ENCODE results near the gene ANXA5. TPM values are rescaled to one million over a fixed set of nuclear protein-coding genes. Genes with fewer than 3 reads are reported as not detected.
"Not testable (repeated sequence)": the region's sequence is repeated elsewhere in the genome, so short reads cannot be mapped to it uniquely, and the experiment has no call there.

The ANXA5 gene
- total RNA-seq, 4 donors from 2014 or later, result 255 to 353 (median 316) TPM

DNA sequence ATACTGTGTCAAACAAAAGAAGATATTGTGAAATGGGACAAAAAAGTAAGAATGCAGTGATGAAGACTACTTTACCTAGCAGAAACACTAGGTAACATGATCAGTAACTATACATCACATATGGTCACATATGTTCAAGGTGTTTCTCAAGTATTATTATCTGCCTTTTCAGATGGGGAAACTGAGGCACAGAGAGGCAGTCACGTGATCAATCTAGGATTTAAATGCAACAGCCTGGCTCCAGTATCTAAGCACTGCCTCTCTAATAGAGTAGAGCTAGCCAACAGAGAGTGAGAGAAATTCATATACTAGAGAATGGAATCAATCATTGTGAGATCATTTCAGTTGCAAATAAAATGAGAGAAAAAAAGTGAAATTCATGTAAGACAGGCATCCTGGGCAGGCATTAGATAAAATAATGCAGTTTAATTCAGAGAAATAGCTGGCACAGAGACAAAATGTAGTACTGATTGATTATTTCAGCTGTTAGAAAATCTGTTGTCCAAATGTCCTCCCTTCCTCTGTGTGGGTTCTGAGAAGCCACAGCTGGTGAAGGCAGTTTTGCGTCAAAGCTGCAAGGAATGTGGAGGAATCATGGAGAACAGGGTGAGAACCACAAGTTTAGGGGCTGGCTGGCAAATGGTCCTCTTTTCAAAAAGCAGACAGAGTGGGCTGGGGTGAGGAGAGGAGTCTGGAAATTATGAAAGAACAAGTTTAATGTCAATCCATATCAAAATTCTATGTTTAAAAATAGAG, 42.2 kb upstream of the ANXA5 start:
- Histone ChIP-seq H3K4me1 (no peaks in the 10 kb centered on the region), H3K9me3 (no peaks in the 10 kb centered on the region), H3K36me3 (no peaks in the 10 kb centered on the region), H3K27me3 (no peaks in the 10 kb centered on the region), H3K4me3 (no peak overlapping the region), H3K27ac (no peak overlapping the region)
- TF ChIP-seq POLR2A (IDR thresholded peaks at IDR 0.05) (no peak), CTCF (IDR thresholded peaks at IDR 0.05) (no peak)
- intact Hi-C loops (cut with DNase I; ENCODE audit: low total_unique reads), result no loop called here
- DNase-seq, result no peak

GRCh38 chr4:121737846-121738554, 41.2 kb upstream of the ANXA5 start:
- H3K9me3 ChIP-seq, result no peaks in the 10 kb centered on the region
- H3K36me3 ChIP-seq, result no peaks in the 10 kb centered on the region
- intact Hi-C loops (cut with DNase I; ENCODE audit: low total_unique reads), result no loop called here
- H3K4me3 ChIP-seq, result no peak overlapping the region
- H3K27me3 ChIP-seq, result no peaks in the 10 kb centered on the region
- DNase-seq, result no peak
- H3K4me1 ChIP-seq, result no peaks in the 10 kb centered on the region
- no peak overlapping the region for H3K27ac ChIP-seq
- no peak for TF ChIP-seq CTCF (IDR thresholded peaks at IDR 0.05)
- no peak for TF ChIP-seq POLR2A (IDR thresholded peaks at IDR 0.05)

- TF ChIP-seq POLR2A (IDR thresholded peaks at IDR 0.05) (no peak), CTCF (IDR thresholded peaks at IDR 0.05) (peak; percentile 40 to 60 (median 53))
- Histone ChIP-seq H3K27ac (no peak overlapping the region), H3K9me3 (no peaks in the 10 kb centered on the region), H3K36me3 (no peaks in the 10 kb centered on the region), H3K4me1 (no peaks in the 10 kb centered on the region), H3K27me3 (no peaks in the 10 kb centered on the region), H3K4me3 (no peak overlapping the region)
- intact Hi-C loops (cut with DNase I; ENCODE audit: low total_unique reads), result no loop called here
- DNase-seq, result peak in 1 of 2 donors; percentile 51
These were observed 40.1 kb upstream of the ANXA5 start for GRCh38 chr4:121736735-121737351.

DNA sequence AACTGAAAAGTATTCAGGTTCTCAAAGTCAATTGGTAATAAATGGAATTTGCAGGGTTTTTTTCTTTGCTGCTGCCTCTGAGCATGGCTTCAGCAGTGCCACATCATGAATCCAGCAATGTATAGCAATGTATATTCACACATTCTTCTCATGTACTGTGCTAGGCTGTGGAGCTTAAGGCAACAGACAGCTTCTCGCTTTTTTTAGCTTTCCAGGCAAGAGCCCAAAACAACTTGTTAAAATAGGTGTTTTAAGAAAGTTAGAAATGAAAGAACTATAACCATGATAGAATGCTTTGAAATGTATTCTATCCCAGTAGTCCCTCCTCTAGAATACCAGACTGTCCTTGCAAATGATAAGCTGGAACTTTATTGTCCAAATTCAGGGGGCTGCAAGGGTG, 37.8 kb upstream of the ANXA5 start:
- intact Hi-C loops (cut with DNase I; ENCODE audit: low total_unique reads), result no loop called here
- Histone ChIP-seq H3K9me3 (no peaks in the 10 kb centered on the region), H3K27ac (no peak overlapping the region), H3K4me3 (no peak overlapping the region), H3K27me3 (no peaks in the 10 kb centered on the region), H3K4me1 (no peaks in the 10 kb centered on the region), H3K36me3 (no peaks in the 10 kb centered on the region)
- TF ChIP-seq POLR2A (IDR thresholded peaks at IDR 0.05) (no peak), CTCF (IDR thresholded peaks at IDR 0.05) (no peak)
- no peak for DNase-seq

GRCh38 chr4:121733942-121734341, 37.2 kb upstream of the ANXA5 start:
- Histone ChIP-seq H3K27ac (no peak overlapping the region), H3K4me1 (no peaks in the 10 kb centered on the region), H3K36me3 (no peaks in the 10 kb centered on the region), H3K27me3 (no peaks in the 10 kb centered on the region), H3K4me3 (no peak overlapping the region), H3K9me3 (no peaks in the 10 kb centered on the region)
- intact Hi-C loops (cut with DNase I; ENCODE audit: low total_unique reads), result no loop called here
- no peak for DNase-seq
- TF ChIP-seq POLR2A (IDR thresholded peaks at IDR 0.05) (no peak), CTCF (IDR thresholded peaks at IDR 0.05) (no peak)

DNA sequence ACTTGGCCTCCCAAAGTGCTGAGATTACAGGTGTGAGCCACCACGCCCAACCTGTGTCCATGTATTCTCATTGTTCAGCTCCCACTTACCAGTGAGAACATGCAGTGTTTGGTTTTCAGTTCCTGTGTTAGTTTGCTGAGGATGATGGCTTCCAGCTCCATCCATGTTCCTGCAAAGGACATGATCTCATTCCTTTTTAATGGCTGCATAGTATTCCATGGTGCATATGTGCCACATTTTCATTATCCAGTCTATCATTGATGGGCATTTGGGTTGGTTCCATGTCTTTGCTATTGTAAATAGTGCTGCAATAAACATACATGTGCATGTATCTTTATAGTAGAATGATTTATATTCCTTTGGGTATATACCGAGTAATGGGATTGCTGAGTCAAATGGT, 33.0 kb upstream of the ANXA5 start:
- H3K36me3 ChIP-seq; H3K4me3 ChIP-seq; H3K9me3 ChIP-seq; intact Hi-C loops (cut with DNase I; ENCODE audit: low total_unique reads); H3K27ac ChIP-seq; H3K27me3 ChIP-seq; DNase-seq; H3K4me1 ChIP-seq: not testable (repeated sequence)
